Esophagus squamous epithelium (tissue), 4 donors: ENCODE data around the gene TAX1BP1.

Experiments
- POLR2A ChIP-seq, 4 donors: fragments of 450-650 bp; IDR thresholded peaks; one replicate each; pipeline ENCODE4 v1.6.1; 2017; ENCODE audit warnings: antibody characterized with exemption in 4 of 4, mild to moderate bottlenecking in 4 of 4, moderate library complexity in 3 of 4
- TF ChIP-seq, protein P1 (sequence below), 6 experiments: fragments of 450-650 bp in 4 of 6; fragments of 200-600 bp in 2 of 6; sonication (generic) in 2 of 6; IDR thresholded peaks; one replicate each; pipeline ENCODE4 v1.5.1; 2016 to 2019; ENCODE audit warnings: antibody characterized with exemption in 6 of 6, mild to moderate bottlenecking in 4 of 6, moderate library complexity in 4 of 6

DNA sequence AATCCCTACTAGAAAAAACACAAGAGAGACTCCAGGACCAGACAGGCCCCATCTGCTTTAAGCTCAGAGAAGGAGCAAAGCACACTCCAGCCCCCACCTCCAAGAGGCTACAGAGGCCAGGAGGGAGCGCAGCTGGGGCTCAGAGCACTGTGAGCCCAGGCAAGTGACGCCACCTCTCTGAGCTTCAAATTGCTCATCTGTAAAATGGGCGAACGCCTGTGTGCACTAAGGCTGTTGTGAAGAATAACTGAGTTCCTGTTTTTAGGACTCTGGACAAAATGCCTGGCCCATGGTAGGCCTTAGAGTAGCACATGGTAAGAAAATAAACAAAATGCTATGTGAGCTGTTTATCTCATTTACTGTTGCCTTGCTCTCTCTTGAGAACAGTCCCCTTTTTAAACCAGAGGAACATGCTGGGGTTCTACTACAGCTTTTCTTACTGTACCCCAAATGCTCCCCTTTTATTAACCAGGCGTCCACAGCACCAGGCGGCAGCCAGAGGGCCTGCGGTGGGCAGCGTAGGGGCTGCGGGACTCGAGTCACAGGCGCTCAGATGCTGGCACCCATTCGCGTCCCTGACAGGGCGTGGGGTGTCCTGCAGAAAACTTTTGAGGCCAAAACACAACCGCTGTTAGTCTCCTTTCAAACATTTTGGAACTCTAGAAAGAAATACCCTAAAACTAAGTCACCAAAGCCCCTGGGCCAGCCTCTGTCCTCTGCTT lies 103.8 kb downstream of the TAX1BP1 start:
- TF ChIP-seq, protein P1, sequence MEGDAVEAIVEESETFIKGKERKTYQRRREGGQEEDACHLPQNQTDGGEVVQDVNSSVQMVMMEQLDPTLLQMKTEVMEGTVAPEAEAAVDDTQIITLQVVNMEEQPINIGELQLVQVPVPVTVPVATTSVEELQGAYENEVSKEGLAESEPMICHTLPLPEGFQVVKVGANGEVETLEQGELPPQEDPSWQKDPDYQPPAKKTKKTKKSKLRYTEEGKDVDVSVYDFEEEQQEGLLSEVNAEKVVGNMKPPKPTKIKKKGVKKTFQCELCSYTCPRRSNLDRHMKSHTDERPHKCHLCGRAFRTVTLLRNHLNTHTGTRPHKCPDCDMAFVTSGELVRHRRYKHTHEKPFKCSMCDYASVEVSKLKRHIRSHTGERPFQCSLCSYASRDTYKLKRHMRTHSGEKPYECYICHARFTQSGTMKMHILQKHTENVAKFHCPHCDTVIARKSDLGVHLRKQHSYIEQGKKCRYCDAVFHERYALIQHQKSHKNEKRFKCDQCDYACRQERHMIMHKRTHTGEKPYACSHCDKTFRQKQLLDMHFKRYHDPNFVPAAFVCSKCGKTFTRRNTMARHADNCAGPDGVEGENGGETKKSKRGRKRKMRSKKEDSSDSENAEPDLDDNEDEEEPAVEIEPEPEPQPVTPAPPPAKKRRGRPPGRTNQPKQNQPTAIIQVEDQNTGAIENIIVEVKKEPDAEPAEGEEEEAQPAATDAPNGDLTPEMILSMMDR (IDR thresholded peaks at IDR 0.05): no peak
- TF ChIP-seq POLR2A (IDR thresholded peaks at IDR 0.05): no peak
